HepG2 (cell line): ENCODE measurements around the gene SPTSSA. TPM values are rescaled to one million over a fixed set of nuclear protein-coding genes. Genes with fewer than 3 reads are reported as not detected.
A peak's percentile ranks its signal among the peaks of the same experiment; 100 is the strongest.

Experiments
- CBFB ChIP-seq: sonication (generic); formaldehyde crosslinking; IDR thresholded peaks from 2 replicates; pipeline ENCODE4 v1.4.0; 2020; ENCODE audit warnings: missing genetic modification reagents
- IKZF4 ChIP-seq: sonication (generic); formaldehyde crosslinking; IDR thresholded peaks from 2 replicates; pipeline ENCODE4 v1.5.1; 2020; ENCODE audit warnings: borderline replicate concordance, mild to moderate bottlenecking, low read depth, missing genetic modification reagents; ENCODE audit errors: not compliant biosample characterization
- JDP2 ChIP-seq: sonication (generic); formaldehyde crosslinking; IDR thresholded peaks from 2 replicates; pipeline ENCODE4 v1.8.1; 2022; ENCODE audit warnings: missing genetic modification reagents, borderline replicate concordance
- KLF9 ChIP-seq: IDR thresholded peaks from 2 replicates; pipeline ENCODE4 v1.6.1; 2016; ENCODE audit warnings: low read depth
- MAFG ChIP-seq: sonication (generic); formaldehyde crosslinking; IDR thresholded peaks from 2 replicates; pipeline ENCODE4 v1.5.1; 2020; ENCODE audit warnings: mild to moderate bottlenecking, missing genetic modification reagents
- NFATC3 ChIP-seq: sonication (generic); formaldehyde crosslinking; IDR thresholded peaks from 2 replicates; pipeline ENCODE4 v1.5.1; 2020; ENCODE audit warnings: mild to moderate bottlenecking, missing genetic modification reagents
- NFE2 ChIP-seq: sonication (generic); formaldehyde crosslinking; IDR thresholded peaks from 2 replicates; pipeline ENCODE4 v1.4.0; 2020; ENCODE audit warnings: missing genetic modification reagents
- TCF7 ChIP-seq: sonication (generic); IDR thresholded peaks from 2 replicates; pipeline ENCODE4 v1.6.1; 2016; ENCODE audit warnings: antibody characterized with exemption, low read depth
- TOE1 ChIP-seq: sonication (generic); formaldehyde crosslinking; IDR thresholded peaks from 2 replicates; pipeline ENCODE4 v1.4.0; 2020; ENCODE audit warnings: mild to moderate bottlenecking, missing genetic modification reagents
- ZFP36 ChIP-seq: fragments of 150-350 bp; IDR thresholded peaks from 2 replicates; pipeline ENCODE4 v1.6.1; 2018; ENCODE audit warnings: borderline replicate concordance, low read length, low read depth; ENCODE audit not compliant: partially characterized antibody
- ZFP37 ChIP-seq: sonication (generic); formaldehyde crosslinking; IDR thresholded peaks from 2 replicates; pipeline ENCODE4 v1.4.0; 2020; ENCODE audit warnings: missing genetic modification reagents, borderline replicate concordance
- ZNF205 ChIP-seq: IDR thresholded peaks from 2 replicates; pipeline ENCODE4 v1.6.1; 2018; ENCODE audit warnings: missing biosample characterization, missing genetic modification reagents
- ZNF407 ChIP-seq: sonication (generic); formaldehyde crosslinking; IDR thresholded peaks from one replicate; pipeline ENCODE4 v1.5.1; 2020; ENCODE audit warnings: mild to moderate bottlenecking, missing genetic modification reagents; ENCODE audit errors: not compliant biosample characterization
- ZNF446 ChIP-seq: sonication (generic); formaldehyde crosslinking; IDR thresholded peaks from 2 replicates; pipeline ENCODE4 v1.5.0; 2020; ENCODE audit warnings: mild to moderate bottlenecking, missing genetic modification reagents
- ZNF629 ChIP-seq: sonication (generic); formaldehyde crosslinking; conservative IDR thresholded peaks from 2 replicates; pipeline ENCODE4 v1.5.0; 2020; ENCODE audit warnings: missing genetic modification reagents
- ZNF652 ChIP-seq: IDR thresholded peaks from 2 replicates; pipeline ENCODE4 v1.6.1; 2016; ENCODE audit warnings: low read depth, borderline replicate concordance
- ZNF891 ChIP-seq: sonication (generic); formaldehyde crosslinking; IDR thresholded peaks from 2 replicates; pipeline ENCODE4 v1.5.0; 2020; ENCODE audit warnings: mild to moderate bottlenecking, missing genetic modification reagents
- polyA plus RNA-seq, 8 experiments: library from polyadenylated mRNA; depleted of rRNA in 3 of 8; stranded (reverse) in 7 of 8; unstranded in 1 of 8; fragments of >200 nt; fragmentation: Illumina TruSeq in 4 of 8; extraction: Trizol in 4 of 8; gene quantifications; 2 replicates each; pipeline versions ENCODE4 v1.2.1 to v1.2.3, GENCODE V29; 2011 to 2016; ENCODE audit warnings: low read depth in 4 of 8, missing spikeins in 1 of 8, mixed read lengths in 1 of 8; ENCODE audit not compliant: insufficient read depth in 1 of 8
- total RNA-seq, 5 experiments: library from RNA; depleted of rRNA; stranded (reverse); fragments of >200 nt; fragmentation: Illumina TruSeq; extraction: Trizol; gene quantifications; 2 replicates each; pipeline ENCODE4 v1.2.3, GENCODE V29; 2016; ENCODE audit warnings: low read depth in 1 of 5
- TF ChIP-seq, protein P1 (sequence below): sonication (generic); formaldehyde crosslinking; IDR thresholded peaks from 2 replicates; pipeline ENCODE4 v1.4.0; 2020; ENCODE audit warnings: missing genetic modification reagents
- TF ChIP-seq, protein P2 (sequence below): IDR thresholded peaks from 2 replicates; pipeline ENCODE4 v1.6.1; 2016; ENCODE audit warnings: low read depth, control low read depth

The SPTSSA gene
- total and polyA plus RNA-seq, 2 of the 13 experiments (the other 11 are each of a cell fraction or from before 2014, with no cell fraction given), result 19.1 to 86.1 TPM

DNA sequence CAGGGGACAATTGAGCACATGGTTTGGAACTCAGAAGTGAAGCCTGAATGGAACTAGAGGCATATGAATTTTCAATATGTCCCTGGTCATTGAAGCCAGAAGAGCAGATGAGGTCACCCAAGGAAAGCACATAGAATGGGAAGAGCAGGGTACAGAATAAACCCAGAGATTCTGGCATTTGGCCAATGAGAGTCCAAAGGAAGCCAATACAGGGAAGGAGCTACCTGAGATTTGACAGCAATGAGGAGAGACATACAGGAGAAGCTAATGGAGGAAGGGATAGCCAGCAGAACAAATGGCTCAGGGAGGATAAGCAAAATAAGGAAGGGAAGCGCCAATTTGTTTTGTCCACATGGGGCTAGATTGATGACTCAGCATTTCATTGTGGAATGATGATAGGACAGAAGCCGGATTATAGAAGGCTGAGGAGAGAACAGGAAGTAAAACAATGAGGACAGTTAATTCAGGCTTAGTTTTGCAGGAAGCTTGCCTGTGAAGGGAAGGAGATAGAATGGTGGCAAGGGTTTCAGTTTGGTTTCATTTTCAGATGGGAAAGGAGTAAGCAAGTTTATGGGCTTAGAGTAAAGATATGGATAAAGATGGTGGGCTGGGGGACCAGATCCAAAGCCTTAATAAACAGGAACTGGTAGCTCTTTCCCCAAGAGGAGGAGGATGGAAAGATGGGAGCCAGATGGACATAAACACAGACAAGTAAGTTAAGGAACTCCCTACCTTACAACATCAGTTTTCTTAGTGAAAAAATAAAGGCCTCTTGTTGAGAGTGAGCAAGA, 3.2 kb upstream of the SPTSSA start (continued):
- TF ChIP-seq ZNF446 (CRISPR knock-in tag), result no peak
- no peak for TF ChIP-seq TCF7
- TF ChIP-seq, protein P1, sequence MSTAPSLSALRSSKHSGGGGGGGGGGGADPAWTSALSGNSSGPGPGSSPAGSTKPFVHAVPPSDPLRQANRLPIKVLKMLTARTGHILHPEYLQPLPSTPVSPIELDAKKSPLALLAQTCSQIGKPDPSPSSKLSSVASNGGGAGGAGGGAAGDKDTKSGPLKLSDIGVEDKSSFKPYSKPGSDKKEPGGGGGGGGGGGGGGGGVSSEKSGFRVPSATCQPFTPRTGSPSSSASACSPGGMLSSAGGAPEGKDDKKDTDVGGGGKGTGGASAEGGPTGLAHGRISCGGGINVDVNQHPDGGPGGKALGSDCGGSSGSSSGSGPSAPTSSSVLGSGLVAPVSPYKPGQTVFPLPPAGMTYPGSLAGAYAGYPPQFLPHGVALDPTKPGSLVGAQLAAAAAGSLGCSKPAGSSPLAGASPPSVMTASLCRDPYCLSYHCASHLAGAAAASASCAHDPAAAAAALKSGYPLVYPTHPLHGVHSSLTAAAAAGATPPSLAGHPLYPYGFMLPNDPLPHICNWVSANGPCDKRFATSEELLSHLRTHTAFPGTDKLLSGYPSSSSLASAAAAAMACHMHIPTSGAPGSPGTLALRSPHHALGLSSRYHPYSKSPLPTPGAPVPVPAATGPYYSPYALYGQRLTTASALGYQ (CRISPR knock-in tag), result no peak
- no peak for TF ChIP-seq ZNF652 (CRISPR knock-in tag)
- TF ChIP-seq NFE2 (CRISPR knock-in tag), result 0 out of 2 replicates have a peak, but pooled peaks have one; percentile 39
- TF ChIP-seq, protein P2, sequence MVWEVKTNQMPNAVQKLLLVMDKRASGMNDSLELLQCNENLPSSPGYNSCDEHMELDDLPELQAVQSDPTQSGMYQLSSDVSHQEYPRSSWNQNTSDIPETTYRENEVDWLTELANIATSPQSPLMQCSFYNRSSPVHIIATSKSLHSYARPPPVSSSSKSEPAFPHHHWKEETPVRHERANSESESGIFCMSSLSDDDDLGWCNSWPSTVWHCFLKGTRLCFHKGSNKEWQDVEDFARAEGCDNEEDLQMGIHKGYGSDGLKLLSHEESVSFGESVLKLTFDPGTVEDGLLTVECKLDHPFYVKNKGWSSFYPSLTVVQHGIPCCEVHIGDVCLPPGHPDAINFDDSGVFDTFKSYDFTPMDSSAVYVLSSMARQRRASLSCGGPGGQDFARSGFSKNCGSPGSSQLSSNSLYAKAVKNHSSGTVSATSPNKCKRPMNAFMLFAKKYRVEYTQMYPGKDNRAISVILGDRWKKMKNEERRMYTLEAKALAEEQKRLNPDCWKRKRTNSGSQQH (CRISPR knock-in tag), result no peak
- TF ChIP-seq ZNF891 (CRISPR knock-in tag), result no peak
- TF ChIP-seq JDP2 (CRISPR knock-in tag), result no peak
- no peak for TF ChIP-seq ZNF407 (CRISPR knock-in tag)
- TF ChIP-seq MAFG, result peak; percentile 96
- 0 out of 2 replicates have a peak, but pooled peaks have one; percentile 24 for TF ChIP-seq ZNF205 (CRISPR knock-in tag)
- no peak for TF ChIP-seq IKZF4
- TF ChIP-seq CBFB (CRISPR knock-in tag), result no peak
- no peak for TF ChIP-seq ZFP37 (CRISPR knock-in tag)
- no peak for TF ChIP-seq TOE1 (CRISPR knock-in tag)
- no peak for TF ChIP-seq ZNF629 (CRISPR knock-in tag)
- no peak for TF ChIP-seq KLF9 (CRISPR knock-in tag)
- no peak for TF ChIP-seq NFATC3 (CRISPR knock-in tag)
- TF ChIP-seq ZFP36, result no peak
